K562 (cell line): Measurements from ENCODE around the gene PREP. TPM values are rescaled to one million over a fixed set of nuclear protein-coding genes. Genes with fewer than 3 reads are reported as not detected.

Source experiments
- ATAC-seq: fragments of 200-7000 bp; cut with Tn5 transposase; 3 replicates; pipeline ENCODE4 v1.9.1; 2020; ENCODE audit warnings: moderate library complexity
- BruUV-seq: library from RNA; stranded (reverse); fragments of 400-500 nt; replicated peaks from 2 replicates; lab custom pipeline; 2021; lab: Mats Ljungman, UMichigan
- CTCF ChIA-PET: fragments of 300-600 bp; formaldehyde crosslinking; extraction: SDS; loops from one replicate; lab custom pipeline; 2021; ENCODE audit warnings: low intra/inter-chr PET ratio; lab: Yijun Ruan, JAX
- POLR2A ChIA-PET: fragments of 300-600, 350-650 bp; sonication (Branson Sonifier 250); formaldehyde crosslinking; extraction: SDS; loops from one replicate; lab custom pipeline; 2021; ENCODE audit warnings: antibody characterized with exemption, inconsistent platforms; lab: Yijun Ruan, JAX
- DNase-seq, 4 experiments: peaks; one replicate each; pipeline versions ENCODE4 v3.0.0 to v3.0.0-alpha.2; 2011 to 2018; ENCODE audit warnings: low spot score in 3 of 4, mixed read lengths in 3 of 4; ENCODE audit errors: extremely low read depth in 1 of 4
- FAIRE-seq: peaks from 2 replicates; lab custom pipeline; 2011; peaks lifted over from hg19 to GRCh38; lab: Jason Lieb, UNC
- H2AFZ ChIP-seq: 2 replicates; pipeline ENCODE4 v1.6.0; 2011; ENCODE audit warnings: low read depth, low read length, control low read depth, inconsistent platforms
- H3K27ac ChIP-seq: fragments of 200-600 bp; 3 replicates; pipeline ENCODE4 v1.8.0; 2011; ENCODE audit warnings: low read depth, mild to moderate bottlenecking, control low read depth, inconsistent platforms, low read length, moderate library complexity, mixed read lengths; ENCODE audit errors: extremely low read depth
- H3K27me3 ChIP-seq, 2 experiments: fragments of 300-600 bp in 1 of 2; 2 replicates in 1 of 2; 3 replicates in 1 of 2; pipeline versions ENCODE4 v1.6.0 to v1.8.0; 2011; ENCODE audit warnings: inconsistent platforms in 2 of 2, low read length in 2 of 2, mild to moderate bottlenecking in 1 of 2, mixed read lengths in 1 of 2, moderate library complexity in 1 of 2; ENCODE audit not compliant: control insufficient read depth in 2 of 2, insufficient read depth in 2 of 2
- H3K36me3 ChIP-seq: fragments of 300-600 bp; 3 replicates; pipeline ENCODE4 v1.8.0; 2011; ENCODE audit warnings: mild to moderate bottlenecking, low read length, inconsistent platforms; ENCODE audit not compliant: control insufficient read depth, insufficient read depth
- H3K4me1 ChIP-seq, 2 experiments: fragments of 200-600 bp in 1 of 2; replicated peaks in 1 of 2; 2 replicates in 1 of 2; 3 replicates in 1 of 2; pipeline versions ENCODE4 v1.5.1 to v1.8.0; 2011; ENCODE audit warnings: inconsistent platforms in 2 of 2, low read length in 2 of 2, mild to moderate bottlenecking in 1 of 2, mixed read lengths in 1 of 2, moderate library complexity in 1 of 2; ENCODE audit not compliant: control insufficient read depth in 2 of 2, insufficient read depth in 2 of 2
- H3K4me2 ChIP-seq: 2 replicates; pipeline ENCODE4 v1.6.1; 2011; ENCODE audit warnings: low read length, control low read depth, inconsistent platforms, mixed read lengths; ENCODE audit not compliant: insufficient read depth
- H3K4me3 ChIP-seq: fragments of 200-600 bp; sonication (generic), shearing (Covaris generic); 2 replicates; pipeline ENCODE4 v1.5.1; 2016; ENCODE audit warnings: control low read depth, inconsistent platforms
- H3K79me2 ChIP-seq: fragments of 200-600 bp; 3 replicates; pipeline ENCODE4 v1.8.0; 2011; ENCODE audit warnings: low read length, inconsistent platforms; ENCODE audit not compliant: control insufficient read depth, insufficient read depth
- H3K9ac ChIP-seq, 2 experiments: 2 replicates each; pipeline versions ENCODE4 v1.6.0 to v1.6.1; 2011; ENCODE audit warnings: low read depth in 2 of 2, low read length in 2 of 2, control low read depth in 1 of 2, inconsistent platforms in 1 of 2, mild to moderate bottlenecking in 1 of 2, mixed read lengths in 1 of 2; ENCODE audit not compliant: insufficient read depth in 1 of 2
- H3K9me1 ChIP-seq: one replicate; pipeline ENCODE4 v1.6.0; 2011; ENCODE audit warnings: inconsistent platforms, mild to moderate bottlenecking, low read length, moderate library complexity; ENCODE audit not compliant: control insufficient read depth, insufficient read depth
- H3K9me3 ChIP-seq: replicated peaks from 2 replicates; pipeline ENCODE4 v1.5.1; 2011; ENCODE audit warnings: low read depth, low read length, inconsistent platforms; ENCODE audit not compliant: control insufficient read depth, insufficient read depth
- H4K20me1 ChIP-seq: replicated peaks from 2 replicates; pipeline ENCODE4 v1.6.1; 2011; ENCODE audit warnings: low read length, inconsistent platforms, mixed read lengths; ENCODE audit not compliant: control insufficient read depth, insufficient read depth
- EP300 ChIP-seq: IDR thresholded peaks from 2 replicates; pipeline ENCODE4 v1.6.1; 2012; ENCODE audit warnings: low read length, improper control_type of control experiment
- ETV6 ChIP-seq, 3 experiments: fragments of 150-350 bp in 1 of 3; sonication (generic) in 1 of 3; formaldehyde crosslinking in 1 of 3; IDR thresholded peaks; 2 replicates each; pipeline versions ENCODE4 v1.6.1 to v1.8.0; 2014 to 2022; ENCODE audit warnings: borderline replicate concordance in 2 of 3, low read depth in 2 of 3, antibody characterized with exemption in 1 of 3, low read length in 1 of 3, mild to moderate bottlenecking in 1 of 3, missing genetic modification reagents in 1 of 3
- NR4A1 ChIP-seq, 2 experiments: fragments of 250-450 bp in 1 of 2; fragments of 450-650 bp in 1 of 2; sonication (Bioruptor Pico) in 1 of 2; IDR thresholded peaks; 2 replicates each; pipeline versions ENCODE4 v1.4.0 to v1.6.1; 2016 to 2020; ENCODE audit warnings: mild to moderate bottlenecking in 2 of 2, missing compliant biosample characterization in 1 of 2, missing genetic modification characterization in 1 of 2, moderate library complexity in 1 of 2
- RBM17 ChIP-seq: fragments of 200-400 bp; formaldehyde crosslinking; IDR thresholded peaks from 2 replicates; pipeline ENCODE4 v1.6.1; 2017; ENCODE audit warnings: low read depth, mild to moderate bottlenecking, low read length, borderline replicate concordance
- SIN3B ChIP-seq: fragments of 450-650 bp; IDR thresholded peaks from 2 replicates; pipeline ENCODE4 v1.6.1; 2017; ENCODE audit warnings: low read depth, mild to moderate bottlenecking, moderate library complexity
- TCF15 ChIP-seq: fragments of 250-450 bp; sonication (Bioruptor Pico); IDR thresholded peaks from 2 replicates; pipeline ENCODE4 v1.8.0; 2022; ENCODE audit warnings: moderate library complexity, mild to moderate bottlenecking, inconsistent platforms
- ZMIZ1 ChIP-seq, 2 experiments: fragments of 150-350 bp in 1 of 2; IDR thresholded peaks; 2 replicates each; pipeline ENCODE4 v1.6.1; 2012 to 2016; ENCODE audit warnings: low read depth in 2 of 2, low read length in 2 of 2, mild to moderate bottlenecking in 1 of 2, moderate library complexity in 1 of 2
- ZNF232 ChIP-seq: sonication (generic); formaldehyde crosslinking; IDR thresholded peaks from 2 replicates; pipeline ENCODE4 v1.8.0; 2022; ENCODE audit warnings: mild to moderate bottlenecking, missing genetic modification reagents
- ZNF280B ChIP-seq: fragments of 250-450 bp; sonication (Bioruptor Pico); IDR thresholded peaks from 2 replicates; pipeline ENCODE4 v1.5.1; 2021; ENCODE audit warnings: mild to moderate bottlenecking
- WGBS: fragments of 100-300 bp; shearing (Covaris generic); methylation state at CpG from one replicate; pipeline ENCODE4 v1.1.6; 2016; ENCODE audit warnings: low coverage, mixed read lengths; ENCODE audit not compliant: insufficient coverage; ENCODE audit errors: missing lambda C conversion rate; 5-methylcytosine and 5-hydroxymethylcytosine counted together
- in situ Hi-C: fragments of 300-500 bp; cut with MboI; formaldehyde crosslinking; loops from 4 replicates; pipeline ENCODE4 v1.15.0; 2018; ENCODE audit warnings: inconsistent platforms, mixed read lengths
- intact Hi-C: fragments of 100-400 bp; cut with micrococcal nuclease; formaldehyde crosslinking; loops from 2 replicates; pipeline ENCODE4 v1.14.2; 2022
- polyA plus RNA-seq, 8 experiments: library from polyadenylated mRNA; depleted of rRNA in 4 of 8; stranded (reverse) in 5 of 8; unstranded in 3 of 8; fragments of >200 nt; fragmentation: Nextera tagmentation in 2 of 8; fragmentation: Illumina TruSeq in 1 of 8; extraction: Ambion mirVana in 2 of 8; extraction: Trizol in 1 of 8; gene quantifications; 2 replicates each; pipeline versions ENCODE4 v1.2.1 to v1.2.3, GENCODE V29; 2011 to 2014; ENCODE audit warnings: inconsistent platforms in 1 of 8, missing spikeins in 1 of 8
- total RNA-seq, 7 experiments: library from RNA; depleted of rRNA in 6 of 7; stranded (reverse); fragments of >200 nt in 6 of 7; fragmentation: Illumina TruSeq in 2 of 7; extraction: Trizol in 2 of 7; gene quantifications; 2 replicates each; pipeline versions ENCODE4 v1.2.1 to v1.2.3, GENCODE V29; 2011 to 2021; ENCODE audit warnings: low replicate concordance in 1 of 7
- TF ChIP-seq, protein P1 (sequence below): fragments of 450-650 bp; IDR thresholded peaks from 2 replicates; pipeline ENCODE4 v1.7.1; 2018; ENCODE audit warnings: mild to moderate bottlenecking, low read depth; ENCODE audit not compliant: partially characterized antibody
- TF ChIP-seq, protein P2 (sequence below): fragments of 200-800 bp; sonication (Bioruptor generic); IDR thresholded peaks from 2 replicates; pipeline ENCODE4 v1.6.1; 2017; ENCODE audit warnings: missing genetic modification characterization, missing compliant biosample characterization

PREP gene
- total and polyA plus RNA-seq, 9 of the 15 experiments (the other 6 are each of a cell fraction or from before 2014, with no cell fraction given): 14.1 to 60.8 (median 28.3) TPM

GRCh38 chr6:105321207-105321606 lies 81.7 kb downstream of the PREP start:
- POLR2A ChIA-PET: interaction anchor here (0.6 kb wide), 1 partner anchor 175 kb away, joined by 3 read pairs; no protein-coding TSS in a partner anchor
- ATAC-seq: no peak
- H3K27ac ChIP-seq: no peak overlapping the region
- TF ChIP-seq TCF15 (CRISPR knock-in tag): no peak
- TF ChIP-seq ZMIZ1 (IDR thresholded peaks at IDR 0.05; ENCODE audit: low read depth in 2 of 2, low read length in 2 of 2): no peak
- TF ChIP-seq RBM17: no peak
- no peak for TF ChIP-seq ZNF280B
- TF ChIP-seq EP300: no peak
- TF ChIP-seq, protein P1, sequence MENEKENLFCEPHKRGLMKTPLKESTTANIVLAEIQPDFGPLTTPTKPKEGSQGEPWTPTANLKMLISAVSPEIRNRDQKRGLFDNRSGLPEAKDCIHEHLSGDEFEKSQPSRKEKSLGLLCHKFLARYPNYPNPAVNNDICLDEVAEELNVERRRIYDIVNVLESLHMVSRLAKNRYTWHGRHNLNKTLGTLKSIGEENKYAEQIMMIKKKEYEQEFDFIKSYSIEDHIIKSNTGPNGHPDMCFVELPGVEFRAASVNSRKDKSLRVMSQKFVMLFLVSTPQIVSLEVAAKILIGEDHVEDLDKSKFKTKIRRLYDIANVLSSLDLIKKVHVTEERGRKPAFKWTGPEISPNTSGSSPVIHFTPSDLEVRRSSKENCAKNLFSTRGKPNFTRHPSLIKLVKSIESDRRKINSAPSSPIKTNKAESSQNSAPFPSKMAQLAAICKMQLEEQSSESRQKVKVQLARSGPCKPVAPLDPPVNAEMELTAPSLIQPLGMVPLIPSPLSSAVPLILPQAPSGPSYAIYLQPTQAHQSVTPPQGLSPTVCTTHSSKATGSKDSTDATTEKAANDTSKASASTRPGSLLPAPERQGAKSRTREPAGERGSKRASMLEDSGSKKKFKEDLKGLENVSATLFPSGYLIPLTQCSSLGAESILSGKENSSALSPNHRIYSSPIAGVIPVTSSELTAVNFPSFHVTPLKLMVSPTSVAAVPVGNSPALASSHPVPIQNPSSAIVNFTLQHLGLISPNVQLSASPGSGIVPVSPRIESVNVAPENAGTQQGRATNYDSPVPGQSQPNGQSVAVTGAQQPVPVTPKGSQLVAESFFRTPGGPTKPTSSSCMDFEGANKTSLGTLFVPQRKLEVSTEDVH: no peak
- TF ChIP-seq ZNF232 (CRISPR knock-in tag): no peak
- TF ChIP-seq, protein P2, sequence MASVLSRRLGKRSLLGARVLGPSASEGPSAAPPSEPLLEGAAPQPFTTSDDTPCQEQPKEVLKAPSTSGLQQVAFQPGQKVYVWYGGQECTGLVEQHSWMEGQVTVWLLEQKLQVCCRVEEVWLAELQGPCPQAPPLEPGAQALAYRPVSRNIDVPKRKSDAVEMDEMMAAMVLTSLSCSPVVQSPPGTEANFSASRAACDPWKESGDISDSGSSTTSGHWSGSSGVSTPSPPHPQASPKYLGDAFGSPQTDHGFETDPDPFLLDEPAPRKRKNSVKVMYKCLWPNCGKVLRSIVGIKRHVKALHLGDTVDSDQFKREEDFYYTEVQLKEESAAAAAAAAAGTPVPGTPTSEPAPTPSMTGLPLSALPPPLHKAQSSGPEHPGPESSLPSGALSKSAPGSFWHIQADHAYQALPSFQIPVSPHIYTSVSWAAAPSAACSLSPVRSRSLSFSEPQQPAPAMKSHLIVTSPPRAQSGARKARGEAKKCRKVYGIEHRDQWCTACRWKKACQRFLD: no peak
- no peak for TF ChIP-seq SIN3B
- no peak for TF ChIP-seq ETV6 (IDR thresholded peaks at IDR 0.05; ENCODE audit: borderline replicate concordance in 1 of 2, low read depth in 2 of 2, low read length in 1 of 2)
- TF ChIP-seq ETV6 (CRISPR knock-in tag; IDR thresholded peaks at IDR 0.05; ENCODE audit: borderline replicate concordance): no peak
- no peak for TF ChIP-seq NR4A1 (CRISPR knock-in tag; IDR thresholded peaks at IDR 0.05)
- TF ChIP-seq NR4A1 (tag; IDR thresholded peaks at IDR 0.05): no peak

More at GRCh38 chr6:105321207-105321606, 81.7 kb downstream of the PREP start:
- no peak overlapping the region for H2AFZ ChIP-seq
- DNase-seq (no peak), FAIRE-seq (no peak)
- H4K20me1 ChIP-seq: peaks cover 2% of the 10 kb centered on the region; the same call in 1 of the 2 replicates
- no peaks in the 10 kb centered on the region for H3K9me1 ChIP-seq
- H3K4me1 ChIP-seq: no peaks in the 10 kb centered on the region
- no TSS peak for BruUV-seq
- H3K9me3 ChIP-seq: no peaks in the 10 kb centered on the region
- CTCF ChIA-PET: no interaction called here
- no peak overlapping the region for H3K9ac ChIP-seq
- no peak overlapping the region for H3K4me3 ChIP-seq
- 98% methylated on average over 6 of the region's 6 CpGs for WGBS
- H3K4me2 ChIP-seq: no peak overlapping the region
- peaks cover 77% of the 10 kb centered on the region for H3K36me3 ChIP-seq
- intact Hi-C loops (no loop called here), in situ Hi-C loops (no loop called here)
- no peaks in the 10 kb centered on the region for H3K79me2 ChIP-seq
- no peaks in the 10 kb centered on the region for H3K27me3 ChIP-seq
